Left ventricle myocardium inferior (tissue), 1 donor: ENCODE results near the gene TMED1. TPM values are rescaled to one million over a fixed set of nuclear protein-coding genes. Genes with fewer than 3 reads are reported as not detected.

Source experiments
- DNase-seq: peaks from one replicate; pipeline ENCODE4 v3.0.0-alpha.2; 2020
- H3K27ac ChIP-seq: fragments of 200-600 bp; replicated peaks from 2 replicates; pipeline ENCODE4 v1.8.0; 2021
- H3K27me3 ChIP-seq: fragments of 200-600 bp; 2 replicates; pipeline ENCODE4 v1.8.0; 2021; ENCODE audit warnings: low read depth
- H3K36me3 ChIP-seq: fragments of 200-600 bp; 2 replicates; pipeline ENCODE4 v1.8.0; 2021
- H3K4me1 ChIP-seq: fragments of 200-600 bp; 2 replicates; pipeline ENCODE4 v1.8.0; 2021
- H3K4me3 ChIP-seq: fragments of 200-600 bp; 2 replicates; pipeline ENCODE4 v1.8.0; 2021; ENCODE audit warnings: mild to moderate bottlenecking, moderate library complexity
- H3K9me3 ChIP-seq: fragments of 200-600 bp; replicated peaks from 2 replicates; pipeline ENCODE4 v1.8.0; 2021
- intact Hi-C: fragments of 100-400 bp; cut with micrococcal nuclease; formaldehyde crosslinking; loops from one replicate; pipeline ENCODE4 v1.11.0; 2022
- total RNA-seq: library from RNA; stranded (reverse); fragmentation: NEBNext Ultra II Directional; extraction: Animal tissue kit (Norgen Biotek cat#: 25700); gene quantifications from one replicate; pipeline ENCODE4 v1.2.1, GENCODE V29; 2021
- TF ChIP-seq, protein P1 (sequence below): fragments of 200-600 bp; IDR thresholded peaks from 2 replicates; pipeline ENCODE4 v1.8.0; 2021; ENCODE audit warnings: antibody characterized with exemption, mild to moderate bottlenecking, borderline replicate concordance
- donor health status: DM: no; HTN: yes; CAD: no; lungs with severe emphysema.

TMED1 gene
- total RNA-seq, 1 donor from 2014 or later: 32.9 TPM

GRCh38 chr19:10820173-10820572 is 15.8 kb downstream of the TMED1 start:
- Histone ChIP-seq H3K27ac (no peak overlapping the region), H3K27me3 (no peaks in the 10 kb centered on the region), H3K4me3 (no peak overlapping the region), H3K9me3 (no peaks in the 10 kb centered on the region), H3K36me3 (peaks cover 96% of the 10 kb centered on the region), H3K4me1 (peaks cover 13% of the 10 kb centered on the region)
- intact Hi-C loops: no loop called here
- no peak for DNase-seq
- TF ChIP-seq, protein P1, sequence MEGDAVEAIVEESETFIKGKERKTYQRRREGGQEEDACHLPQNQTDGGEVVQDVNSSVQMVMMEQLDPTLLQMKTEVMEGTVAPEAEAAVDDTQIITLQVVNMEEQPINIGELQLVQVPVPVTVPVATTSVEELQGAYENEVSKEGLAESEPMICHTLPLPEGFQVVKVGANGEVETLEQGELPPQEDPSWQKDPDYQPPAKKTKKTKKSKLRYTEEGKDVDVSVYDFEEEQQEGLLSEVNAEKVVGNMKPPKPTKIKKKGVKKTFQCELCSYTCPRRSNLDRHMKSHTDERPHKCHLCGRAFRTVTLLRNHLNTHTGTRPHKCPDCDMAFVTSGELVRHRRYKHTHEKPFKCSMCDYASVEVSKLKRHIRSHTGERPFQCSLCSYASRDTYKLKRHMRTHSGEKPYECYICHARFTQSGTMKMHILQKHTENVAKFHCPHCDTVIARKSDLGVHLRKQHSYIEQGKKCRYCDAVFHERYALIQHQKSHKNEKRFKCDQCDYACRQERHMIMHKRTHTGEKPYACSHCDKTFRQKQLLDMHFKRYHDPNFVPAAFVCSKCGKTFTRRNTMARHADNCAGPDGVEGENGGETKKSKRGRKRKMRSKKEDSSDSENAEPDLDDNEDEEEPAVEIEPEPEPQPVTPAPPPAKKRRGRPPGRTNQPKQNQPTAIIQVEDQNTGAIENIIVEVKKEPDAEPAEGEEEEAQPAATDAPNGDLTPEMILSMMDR: peak; percentile 40

DNA sequence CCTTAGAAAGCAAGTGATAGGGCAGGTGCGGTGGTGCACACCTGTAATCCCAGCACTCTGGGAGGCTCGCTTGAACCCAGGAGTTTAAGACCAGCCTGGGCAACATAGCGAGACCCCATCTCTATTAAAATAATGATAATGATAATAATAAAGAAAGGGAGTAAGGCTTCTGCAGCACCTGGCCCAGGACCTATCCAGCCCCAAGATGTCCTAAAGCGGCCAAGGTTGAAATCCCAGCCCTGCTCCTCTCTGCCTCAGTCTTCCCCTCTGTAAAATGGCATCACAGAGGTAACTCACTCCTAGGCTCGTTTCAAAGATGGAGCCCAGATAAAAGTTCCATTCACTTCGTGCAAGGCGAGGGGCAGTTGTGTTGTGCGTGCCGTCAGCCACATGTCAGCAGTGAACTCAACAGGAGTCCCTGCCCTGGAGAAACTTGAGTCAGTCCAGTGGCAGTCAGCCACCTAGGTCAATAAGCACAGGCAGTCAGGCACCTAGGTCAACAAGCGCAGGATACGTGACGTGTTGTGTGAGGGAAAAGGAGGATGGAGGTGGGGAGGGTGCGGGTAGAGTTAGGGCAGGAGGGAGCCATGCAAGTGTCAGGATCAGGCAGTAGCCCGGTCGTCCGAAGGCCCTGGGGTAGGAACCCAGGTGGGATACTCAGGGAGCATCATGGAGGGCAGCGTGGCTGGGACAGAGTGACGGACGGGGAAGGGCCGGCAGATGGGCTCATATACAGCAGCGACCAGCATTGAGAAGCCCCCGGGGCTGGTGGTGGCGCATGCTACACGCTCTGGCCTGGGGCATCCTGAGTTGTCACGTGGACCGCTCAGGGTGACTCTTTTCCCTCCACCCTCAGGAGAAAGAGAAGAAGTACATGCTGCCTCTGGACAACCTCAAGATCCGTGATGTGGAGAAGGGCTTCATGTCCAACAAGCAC is 16.6 kb downstream of the TMED1 start:
- intact Hi-C loops: no loop called here
- TF ChIP-seq, protein P1: no peak
- H3K9me3 ChIP-seq: no peaks in the 10 kb centered on the region
- no peak overlapping the region for H3K4me3 ChIP-seq
- peaks cover 96% of the 10 kb centered on the region for H3K36me3 ChIP-seq
- H3K27ac ChIP-seq: no peak overlapping the region
- DNase-seq: no peak
- H3K4me1 ChIP-seq: peaks cover 13% of the 10 kb centered on the region
- no peaks in the 10 kb centered on the region for H3K27me3 ChIP-seq

DNA sequence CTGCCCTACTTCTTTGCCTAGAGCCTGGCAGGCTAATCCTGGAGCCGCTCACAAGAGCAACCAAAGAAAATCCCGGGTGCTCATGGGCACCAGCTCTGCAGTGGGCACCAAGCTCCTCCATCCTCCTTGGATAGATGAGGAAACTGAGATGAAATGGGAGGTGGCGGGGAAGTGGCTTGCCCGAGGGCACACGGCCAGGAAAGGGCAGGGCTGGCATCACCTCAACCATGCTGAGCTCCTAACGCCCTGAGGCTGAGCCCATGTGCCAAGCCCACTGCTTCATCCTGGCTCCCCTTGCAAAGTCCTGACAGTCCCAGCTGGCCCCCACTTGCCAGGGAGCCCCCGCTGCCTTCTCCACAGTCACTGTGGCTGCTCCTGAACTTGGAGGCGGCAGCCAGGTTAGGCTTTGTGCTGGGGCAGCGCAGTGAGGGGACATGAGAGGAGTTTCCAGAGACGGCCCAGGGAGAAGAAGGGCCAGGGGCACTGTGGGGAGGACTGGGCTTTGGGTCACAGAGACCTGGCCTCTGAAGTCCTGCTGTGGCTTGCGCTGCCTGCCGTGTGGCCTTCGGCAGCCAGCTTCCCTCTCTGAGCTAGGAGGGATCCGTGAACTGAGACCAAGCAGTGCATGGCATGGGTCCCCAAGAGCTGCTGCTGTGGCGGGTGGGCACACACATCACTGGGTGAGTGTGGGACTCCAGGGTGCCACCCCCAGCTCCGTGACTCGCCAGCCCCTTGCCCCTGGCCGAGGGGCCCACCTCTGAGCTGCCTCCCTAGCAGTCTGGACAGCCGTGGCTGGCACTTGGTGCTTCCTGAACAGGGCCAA is 17.5 kb downstream of the TMED1 start:
- Histone ChIP-seq H3K9me3 (no peaks in the 10 kb centered on the region), H3K36me3 (peaks cover 96% of the 10 kb centered on the region), H3K4me3 (no peak overlapping the region), H3K27me3 (no peaks in the 10 kb centered on the region), H3K4me1 (peaks cover 13% of the 10 kb centered on the region), H3K27ac (peak overlapping the region; percentile 38)
- TF ChIP-seq, protein P1: no peak
- DNase-seq: no peak
- intact Hi-C loops: no loop called here

- TF ChIP-seq, protein P1: no peak
- no peaks in the 10 kb centered on the region for H3K9me3 ChIP-seq
- H3K4me1 ChIP-seq: peaks cover 17% of the 10 kb centered on the region
- no peak for DNase-seq
- intact Hi-C loops: no loop called here
- H3K36me3 ChIP-seq: peaks cover 97% of the 10 kb centered on the region
- peak overlapping the region; percentile 22 for H3K4me3 ChIP-seq
- peak overlapping the region; percentile 38 for H3K27ac ChIP-seq
- no peaks in the 10 kb centered on the region for H3K27me3 ChIP-seq
These were observed 18.5 kb downstream of the TMED1 start for GRCh38 chr19:10817291-10818038.

GRCh38 chr19:10816691-10817090 is 19.3 kb downstream of the TMED1 start:
- H3K4me1 ChIP-seq: peaks cover 17% of the 10 kb centered on the region
- peaks cover 97% of the 10 kb centered on the region for H3K36me3 ChIP-seq
- peak overlapping the region; percentile 22 for H3K4me3 ChIP-seq
- no peaks in the 10 kb centered on the region for H3K9me3 ChIP-seq
- DNase-seq: no peak
- TF ChIP-seq, protein P1: no peak
- peak overlapping the region; percentile 38 for H3K27ac ChIP-seq
- intact Hi-C loops: no loop called here
- H3K27me3 ChIP-seq: no peaks in the 10 kb centered on the region
